ENCODE results near the gene KPNA3. TPM values are rescaled to one million over a fixed set of nuclear protein-coding genes. Genes with fewer than 3 reads are reported as not detected.

The KPNA3 gene
- polyA plus RNA-seq, 1 donor from 2014 or later = 41.7 TPM

- no peak overlapping the region for H3K27ac ChIP-seq (ENCODE audit: low read length)
- no peaks in the 10 kb centered on the region for H3K79me2 ChIP-seq (replicated peaks; ENCODE audit: insufficient read depth, low read length)
- H2AFZ ChIP-seq (ENCODE audit: low read depth, low read length) = no peak overlapping the region
- no peaks in the 10 kb centered on the region for H3K27me3 ChIP-seq (ENCODE audit: insufficient read depth, low read depth, low read length)
- no peak overlapping the region for H3K9ac ChIP-seq (ENCODE audit: low read length)
- H4K20me1 ChIP-seq (ENCODE audit: insufficient read depth) = no peaks in the 10 kb centered on the region
- TF ChIP-seq MXI1 (conservative IDR thresholded peaks at IDR 0.05; ENCODE audit: poor library complexity, severe bottlenecking) = no peak
- no peak for TF ChIP-seq EP300 (conservative IDR thresholded peaks at IDR 0.05; ENCODE audit: poor library complexity, severe bottlenecking)
- TF ChIP-seq TAF1 (IDR thresholded peaks at IDR 0.05; ENCODE audit: low read depth) = no peak
- no peaks in the 10 kb centered on the region for H3K9me2 ChIP-seq (ENCODE audit: insufficient read depth, low read length)
- no peak overlapping the region for H3K4me2 ChIP-seq (ENCODE audit: low read length)
- no peak overlapping the region for H3K4me3 ChIP-seq (ENCODE audit: low read length)
- H3F3A ChIP-seq (ENCODE audit: insufficient read depth, low read length, poor library complexity, severe bottlenecking) = no peaks in the 10 kb centered on the region
- no peaks in the 10 kb centered on the region for H3K36me3 ChIP-seq (ENCODE audit: insufficient read depth, low read length)
- no peaks in the 10 kb centered on the region for H3K9me3 ChIP-seq (ENCODE audit: low read length)
Measured at GRCh38 chr13:49827891-49828290, 35.4 kb upstream of the KPNA3 start.

- no peak for TF ChIP-seq CTCF (IDR thresholded peaks at IDR 0.05; ENCODE audit: poor library complexity, severe bottlenecking)
- TF ChIP-seq RAD21 (conservative IDR thresholded peaks at IDR 0.05) = no peak
- TF ChIP-seq EZH2 (IDR thresholded peaks at IDR 0.05; ENCODE audit: borderline replicate concordance, insufficient read depth, low read length, poor library complexity, severe bottlenecking) = no peak
- no peak for TF ChIP-seq REST (IDR thresholded peaks at IDR 0.05; ENCODE audit: borderline replicate concordance)
- TF ChIP-seq EP300 (conservative IDR thresholded peaks at IDR 0.05; ENCODE audit: poor library complexity, severe bottlenecking) = no peak
- no peak for TF ChIP-seq MXI1 (conservative IDR thresholded peaks at IDR 0.05; ENCODE audit: poor library complexity, severe bottlenecking)
- no peak for TF ChIP-seq TAF1 (IDR thresholded peaks at IDR 0.05; ENCODE audit: low read depth)
- no peak overlapping the region for H3K4me3 ChIP-seq (ENCODE audit: low read length)
- no peak overlapping the region for H2AFZ ChIP-seq (ENCODE audit: low read depth, low read length)
Measured at GRCh38 chr13:49827336-49827735, 34.9 kb upstream of the KPNA3 start.

More at GRCh38 chr13:49827336-49827735, 34.9 kb upstream of the KPNA3 start:
- Histone ChIP-seq H3K27me3 (ENCODE audit: insufficient read depth, low read depth, low read length) (no peaks in the 10 kb centered on the region), H3K9me3 (ENCODE audit: low read length) (no peaks in the 10 kb centered on the region), H3K27ac (ENCODE audit: low read length) (no peak overlapping the region), H3K79me2 (replicated peaks; ENCODE audit: insufficient read depth, low read length) (no peaks in the 10 kb centered on the region), H3K36me3 (ENCODE audit: insufficient read depth, low read length) (no peaks in the 10 kb centered on the region), H3K4me2 (ENCODE audit: low read length) (no peak overlapping the region), H3F3A (ENCODE audit: insufficient read depth, low read length, poor library complexity, severe bottlenecking) (no peaks in the 10 kb centered on the region), H3K9ac (ENCODE audit: low read length) (no peak overlapping the region), H3K9me2 (ENCODE audit: insufficient read depth, low read length) (no peaks in the 10 kb centered on the region), H4K20me1 (ENCODE audit: insufficient read depth) (no peaks in the 10 kb centered on the region)
